ENCODE data around the gene NELFA.

The NELFA gene

DNA sequence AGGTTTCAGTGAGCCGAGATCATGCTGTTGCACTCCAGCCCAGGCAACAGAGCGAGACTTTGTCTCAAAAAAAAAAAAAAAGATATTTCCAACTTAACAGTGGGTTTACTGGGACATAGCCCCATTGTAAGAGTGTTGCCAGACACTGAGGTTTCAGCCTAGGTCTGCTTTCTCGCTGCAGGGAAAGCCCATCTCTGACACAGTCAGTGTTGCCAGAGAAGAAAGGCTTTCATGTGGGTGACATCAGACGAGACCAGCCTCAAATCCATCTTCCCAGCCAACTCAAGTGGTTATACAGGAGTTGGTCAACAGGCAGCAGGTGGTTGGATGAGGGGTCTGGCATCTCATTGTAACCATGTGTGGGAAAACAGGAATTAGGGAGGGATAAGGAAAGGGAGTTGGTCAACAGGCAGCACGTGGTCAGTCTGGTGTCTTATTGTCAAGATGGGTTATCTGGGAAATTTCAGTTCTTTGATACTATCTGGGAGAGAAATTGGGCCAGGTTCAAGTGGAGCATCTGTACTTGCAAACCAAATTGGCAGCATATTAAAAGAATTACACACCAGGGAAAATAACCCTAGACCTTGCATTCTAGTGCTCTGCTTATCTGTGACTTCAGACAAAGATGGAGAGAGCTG lies 41.1 kb downstream of the NELFA start:
- DNase-seq (ENCODE audit: low read depth in 3 of 3, low spot score in 1 of 3): no peak

GRCh38 chr4:1964971-1965370 lies 43.8 kb downstream of the NELFA start:
- DNase-seq (ENCODE audit: low read depth in 3 of 3, low spot score in 1 of 3): no peak

DNA sequence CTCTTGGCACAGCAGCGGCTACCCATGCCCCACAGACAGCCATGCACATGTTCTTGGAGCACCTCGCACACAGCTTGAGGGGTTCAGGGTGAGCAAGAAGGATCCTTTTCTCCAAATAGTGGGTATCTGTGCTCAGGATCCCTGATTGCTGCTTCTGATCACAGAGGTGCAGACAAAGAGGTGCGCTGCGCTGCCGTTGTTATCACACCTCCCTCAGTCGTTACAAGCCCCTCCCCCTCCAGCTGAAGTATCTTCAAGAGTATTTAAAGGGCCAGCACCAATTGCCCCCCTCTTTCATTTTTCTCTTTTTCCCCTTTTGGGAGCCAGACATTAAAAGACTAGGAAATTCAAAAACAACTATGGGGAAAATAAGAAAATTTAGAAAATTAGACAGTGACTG lies 44.3 kb downstream of the NELFA start:
- no peak for DNase-seq (ENCODE audit: low read depth in 3 of 3, low spot score in 1 of 3)

DNA sequence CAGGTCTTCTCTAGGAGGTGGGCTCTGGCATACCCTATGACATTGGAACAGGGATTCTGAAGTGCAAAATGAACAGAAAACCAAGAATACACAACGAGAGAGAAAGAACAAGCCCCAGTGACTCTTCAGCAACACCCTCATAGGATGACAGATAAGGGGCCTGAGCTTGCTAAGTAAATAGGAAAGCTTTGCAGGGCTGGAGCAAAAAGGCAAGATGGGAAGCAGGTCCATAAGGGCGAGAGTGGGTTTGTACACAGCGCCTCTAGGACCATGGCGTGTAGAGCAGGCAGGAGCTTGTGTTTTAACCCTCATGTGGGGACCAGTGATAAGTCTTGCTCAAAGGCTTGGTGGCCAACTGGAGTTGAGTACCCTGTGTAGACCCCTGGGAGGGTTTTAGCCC lies 45.8 kb downstream of the NELFA start:
- no peak for DNase-seq (ENCODE audit: low read depth in 3 of 3, low spot score in 1 of 3)

DNA sequence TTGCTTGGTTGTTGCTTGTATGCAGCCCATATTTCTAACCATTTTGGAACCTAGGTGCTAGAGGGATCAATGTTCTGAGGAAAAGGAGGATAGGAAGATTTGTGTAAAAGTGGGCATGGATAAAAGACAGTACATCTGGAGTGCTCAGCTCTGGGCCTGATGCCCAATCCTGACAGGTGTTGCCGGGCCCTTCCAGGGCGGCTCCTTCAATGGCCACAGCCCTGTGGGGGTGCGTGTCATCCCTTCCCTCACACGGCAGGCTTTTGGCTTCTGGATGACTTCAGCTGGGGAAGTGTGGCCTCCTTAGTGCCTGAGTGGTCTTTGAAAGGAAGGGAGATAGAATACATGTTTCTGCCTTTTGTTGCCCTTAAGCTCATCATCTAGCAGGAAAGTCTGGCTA lies 47.2 kb downstream of the NELFA start:
- DNase-seq (ENCODE audit: low read depth in 3 of 3, low spot score in 1 of 3): no peak

DNA sequence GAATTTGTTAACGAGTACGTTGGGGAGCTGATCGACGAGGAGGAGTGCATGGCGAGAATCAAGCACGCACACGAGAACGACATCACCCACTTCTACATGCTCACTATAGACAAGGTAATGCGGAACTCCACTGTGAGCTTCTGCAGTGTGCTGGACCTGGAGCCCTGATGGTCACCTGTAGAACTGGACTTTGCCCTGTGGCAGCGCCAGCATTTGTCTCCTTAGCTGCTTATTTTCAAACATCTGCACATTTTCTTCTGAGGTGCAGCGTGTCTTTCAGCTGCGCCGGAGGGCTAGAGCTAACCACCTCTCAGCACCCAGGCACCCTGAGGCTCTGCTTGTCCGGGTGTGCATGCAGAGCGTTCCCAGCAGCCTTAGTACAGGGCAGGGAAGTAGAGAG lies 47.7 kb downstream of the NELFA start:
- no peak for DNase-seq (ENCODE audit: low read depth in 3 of 3, low spot score in 1 of 3)

DNA sequence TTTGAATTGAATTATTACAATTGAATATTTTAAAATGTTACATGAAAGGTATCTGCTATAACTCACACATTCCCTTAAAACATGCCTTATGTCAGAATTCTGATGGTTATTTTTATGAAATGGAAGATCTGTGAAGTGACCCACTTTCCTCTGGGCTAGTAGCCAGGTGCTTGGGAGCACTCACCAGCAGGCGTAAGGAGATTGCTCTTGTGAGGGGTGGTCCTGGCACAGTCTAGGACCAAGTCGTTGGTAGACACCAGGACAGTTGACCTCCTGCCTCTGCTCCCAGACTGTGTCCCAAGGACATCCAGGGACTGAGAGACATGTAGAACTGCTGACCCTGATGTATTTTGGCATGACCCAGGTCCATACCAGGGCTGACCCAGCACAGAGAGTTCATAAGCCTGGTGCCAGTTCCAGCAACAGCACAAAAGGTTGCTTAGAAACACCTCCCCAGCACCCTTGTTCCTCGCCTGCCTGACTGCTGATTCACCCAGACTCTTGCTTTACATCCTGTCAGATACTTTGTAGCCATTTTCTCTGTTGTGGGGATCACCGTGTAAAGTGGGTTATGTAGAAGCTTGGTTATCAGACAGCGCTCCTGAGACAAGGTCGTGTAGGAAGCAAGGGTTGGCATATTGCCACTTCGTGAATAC lies 48.5 kb downstream of the NELFA start:
- no peak for DNase-seq (ENCODE audit: low read depth in 3 of 3, low spot score in 1 of 3)

DNA sequence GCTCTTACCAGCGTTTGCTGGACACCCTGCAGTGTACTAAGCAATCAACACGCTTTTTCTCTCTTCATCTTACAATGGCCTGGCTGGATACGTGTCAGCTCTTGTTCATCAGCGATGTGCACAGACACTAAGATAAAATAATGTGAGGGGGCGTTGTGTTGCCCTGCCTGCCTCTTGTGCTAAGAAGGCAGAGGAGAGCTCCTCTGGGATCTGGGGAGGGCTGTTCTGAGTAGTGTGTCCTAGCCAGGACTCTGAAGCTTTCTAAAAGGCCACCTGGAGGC lies 49.7 kb downstream of the NELFA start:
- no peak for DNase-seq (ENCODE audit: low read depth in 3 of 3, low spot score in 1 of 3)

DNA sequence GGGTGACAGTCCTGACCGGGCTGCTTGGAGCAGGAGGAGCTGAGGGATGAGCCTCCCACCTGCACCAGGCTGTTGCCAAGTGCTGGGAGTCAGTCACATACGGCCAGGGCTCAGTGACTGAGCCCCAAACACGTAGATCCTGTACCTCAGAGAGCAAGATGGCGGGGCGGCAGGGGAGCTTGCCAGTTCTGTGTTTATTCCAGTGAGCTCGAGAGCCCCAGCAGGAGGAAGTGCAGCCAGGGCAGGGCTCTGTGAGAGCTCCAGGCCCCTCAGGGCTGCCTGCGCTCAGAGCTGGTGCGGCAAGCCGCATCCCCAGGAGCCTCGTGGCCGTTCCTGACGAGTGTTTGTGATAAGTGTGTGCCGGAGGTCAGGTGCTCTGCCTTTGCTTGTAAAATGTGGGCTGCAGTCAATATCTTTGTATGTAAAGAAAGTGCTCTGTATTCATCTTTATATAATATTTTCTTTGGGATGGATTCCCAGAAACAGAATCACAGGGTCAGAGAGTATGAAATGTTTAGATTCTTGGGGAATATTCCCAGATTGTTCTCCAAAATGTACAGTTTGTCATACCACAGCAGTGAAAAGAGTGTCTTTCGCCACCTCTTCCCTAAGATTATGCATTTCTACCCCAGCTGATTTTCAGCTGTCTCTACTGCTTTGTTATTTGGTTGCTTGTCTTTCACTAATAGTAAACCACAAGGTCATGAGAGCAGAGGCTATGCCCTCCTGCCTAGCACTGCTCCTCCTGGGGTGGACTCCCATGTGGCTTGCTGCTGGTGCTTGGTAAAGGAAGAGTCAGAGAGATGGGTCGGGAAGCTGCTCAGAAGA lies 50.3 kb downstream of the NELFA start:
- DNase-seq (ENCODE audit: low read depth in 3 of 3, low spot score in 1 of 3): no peak

DNA sequence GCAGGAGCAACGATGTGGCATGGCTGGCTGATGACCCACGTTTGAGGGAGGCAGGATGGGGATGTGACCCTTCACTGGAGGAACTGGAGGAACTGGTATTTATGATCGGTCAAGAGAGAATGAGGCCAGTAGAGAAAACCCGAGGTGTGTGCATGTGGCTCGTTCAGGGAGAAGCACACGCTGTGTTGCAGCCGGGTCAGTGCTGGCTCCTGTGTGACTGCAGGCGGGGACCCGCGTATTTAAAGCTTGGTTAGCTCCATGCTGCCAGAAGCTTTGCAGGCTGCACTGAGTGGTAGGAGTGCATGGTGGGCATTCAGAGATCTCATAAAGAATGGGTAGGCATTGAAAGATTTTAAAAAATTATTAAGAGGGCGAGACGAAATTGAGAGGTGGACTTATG lies 52.1 kb downstream of the NELFA start:
- no peak for DNase-seq (ENCODE audit: low read depth in 3 of 3, low spot score in 1 of 3)

DNA sequence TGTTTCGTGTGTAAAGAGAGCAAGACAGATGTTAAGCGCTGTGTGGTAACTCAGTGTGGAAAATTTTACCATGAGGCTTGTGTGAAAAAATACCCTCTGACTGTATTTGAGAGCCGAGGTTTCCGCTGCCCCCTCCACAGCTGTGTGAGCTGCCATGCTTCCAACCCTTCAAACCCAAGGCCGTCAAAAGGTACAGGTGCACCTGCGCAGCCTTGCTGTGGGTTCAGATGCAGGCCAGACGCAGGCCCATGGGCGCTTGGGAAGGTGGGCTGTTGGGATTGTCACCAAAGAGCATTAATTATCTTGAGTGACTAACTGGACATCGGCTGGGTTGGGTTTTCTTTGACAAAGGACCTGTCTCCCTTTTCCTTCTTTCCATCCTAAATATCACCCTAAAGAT lies 55.4 kb downstream of the NELFA start:
- no peak for DNase-seq (ENCODE audit: low read depth in 3 of 3, low spot score in 1 of 3)

- DNase-seq (ENCODE audit: low read depth in 3 of 3, low spot score in 1 of 3): no peak
Observed at GRCh38 chr4:1952719-1953118, 56.1 kb downstream of the NELFA start.

- no peak for DNase-seq (ENCODE audit: low read depth in 3 of 3, low spot score in 1 of 3)
Observed at GRCh38 chr4:1952058-1952700, 56.6 kb downstream of the NELFA start.

DNA sequence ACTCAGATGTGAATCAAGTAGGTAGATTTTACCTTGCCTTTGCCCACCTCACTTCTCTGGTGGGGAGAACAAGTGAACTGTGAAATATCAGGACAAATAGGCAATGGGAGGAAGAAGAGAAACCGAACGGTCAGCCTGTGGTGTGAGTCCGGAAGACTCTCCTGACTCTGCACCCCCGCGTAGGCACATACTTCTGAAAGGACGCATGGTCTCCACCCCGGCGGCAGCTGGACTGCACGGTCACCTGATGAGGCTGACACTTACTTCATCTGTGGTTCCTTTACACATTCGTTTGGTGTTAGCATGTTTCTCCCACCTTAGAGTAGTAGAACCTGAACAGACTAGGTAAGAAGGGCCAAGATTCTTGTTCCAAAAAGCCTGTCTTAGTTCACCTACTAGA lies 58.4 kb downstream of the NELFA start:
- DNase-seq (ENCODE audit: low read depth in 3 of 3, low spot score in 1 of 3): no peak

GRCh38 chr4:1948892-1949436 lies 59.8 kb downstream of the NELFA start:
- DNase-seq (ENCODE audit: low read depth in 3 of 3, low spot score in 1 of 3): no peak

DNA sequence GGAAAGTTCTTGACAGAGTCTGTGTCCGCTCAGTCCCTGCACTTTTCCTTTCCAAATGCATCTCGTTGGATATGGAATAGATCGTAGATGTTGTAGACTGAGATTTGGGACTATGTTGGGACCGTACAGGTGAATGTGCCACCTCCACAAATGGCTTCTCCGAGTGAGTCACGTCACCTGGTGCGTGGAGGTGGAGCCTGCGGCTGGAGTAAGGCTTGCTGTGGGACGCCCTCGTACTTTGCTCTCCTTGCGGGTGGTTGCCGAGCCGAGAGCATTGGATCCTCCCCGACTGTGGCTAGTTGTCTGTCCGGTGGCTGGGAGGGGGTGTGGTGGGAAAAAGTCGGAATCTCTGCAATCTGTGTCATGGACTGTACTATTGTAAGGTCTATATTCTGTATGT lies 60.5 kb downstream of the NELFA start:
- DNase-seq (ENCODE audit: low read depth in 3 of 3, low spot score in 1 of 3): no peak

DNA sequence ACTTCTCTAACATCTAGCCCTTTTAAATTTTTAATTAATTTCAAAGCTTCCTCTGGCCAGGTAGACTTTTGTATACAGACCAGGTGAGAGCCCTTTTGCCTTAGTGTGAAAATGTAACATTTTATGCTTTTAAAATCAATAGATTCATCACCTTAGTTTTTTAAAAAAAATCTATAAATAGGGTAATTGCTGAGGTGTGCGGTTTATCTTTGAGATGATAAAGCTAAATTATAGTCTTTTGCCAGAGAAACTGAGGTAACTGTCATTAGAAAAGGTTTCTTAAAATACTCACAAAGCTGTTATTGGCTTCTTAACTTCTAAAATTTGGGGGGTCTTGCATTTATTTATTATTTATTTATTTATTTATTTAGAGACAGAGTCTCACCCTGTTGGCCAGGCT lies 62.9 kb downstream of the NELFA start:
- DNase-seq (ENCODE audit: low read depth in 3 of 3, low spot score in 1 of 3): no peak

GRCh38 chr4:1945124-1945895 lies 63.5 kb downstream of the NELFA start:
- DNase-seq (ENCODE audit: low read depth in 3 of 3, low spot score in 1 of 3): no peak

- DNase-seq (ENCODE audit: low read depth in 3 of 3, low spot score in 1 of 3): no peak
Observed at GRCh38 chr4:1943928-1944327, 64.8 kb downstream of the NELFA start.

GRCh38 chr4:1940566-1940965 lies 68.2 kb downstream of the NELFA start:
- no peak for DNase-seq (ENCODE audit: low read depth in 3 of 3, low spot score in 1 of 3)
